ENCODE data around the gene VKORC1.
"Not testable (repeated sequence)": the region's sequence is repeated elsewhere in the genome, so short reads cannot be mapped to it uniquely, and the experiment has no call there.

The VKORC1 gene

DNA sequence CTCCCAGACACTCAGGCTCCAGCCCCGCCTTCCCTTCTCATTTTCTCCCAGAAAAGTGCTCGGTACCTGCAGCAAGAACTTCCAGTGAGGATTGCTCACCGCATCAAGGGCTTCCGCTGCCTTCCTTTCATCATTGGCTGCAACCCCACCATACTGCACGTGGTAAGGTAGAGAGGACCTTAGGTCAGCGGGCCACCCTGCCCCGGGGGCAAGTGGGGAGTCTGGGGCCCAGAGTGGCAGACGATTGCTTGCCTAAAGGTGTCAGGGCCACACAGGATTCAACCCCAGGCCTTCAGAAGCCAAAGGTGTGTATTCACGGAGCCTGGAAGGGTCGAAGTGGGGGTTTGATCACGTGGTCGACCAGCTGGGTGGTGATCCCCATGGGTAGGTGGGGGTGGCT is 15.0 kb upstream of the VKORC1 start:
- no peak overlapping the region for H3K4me3 ChIP-seq (ENCODE audit: low read depth, low read length)
- TF ChIP-seq, protein P1, sequence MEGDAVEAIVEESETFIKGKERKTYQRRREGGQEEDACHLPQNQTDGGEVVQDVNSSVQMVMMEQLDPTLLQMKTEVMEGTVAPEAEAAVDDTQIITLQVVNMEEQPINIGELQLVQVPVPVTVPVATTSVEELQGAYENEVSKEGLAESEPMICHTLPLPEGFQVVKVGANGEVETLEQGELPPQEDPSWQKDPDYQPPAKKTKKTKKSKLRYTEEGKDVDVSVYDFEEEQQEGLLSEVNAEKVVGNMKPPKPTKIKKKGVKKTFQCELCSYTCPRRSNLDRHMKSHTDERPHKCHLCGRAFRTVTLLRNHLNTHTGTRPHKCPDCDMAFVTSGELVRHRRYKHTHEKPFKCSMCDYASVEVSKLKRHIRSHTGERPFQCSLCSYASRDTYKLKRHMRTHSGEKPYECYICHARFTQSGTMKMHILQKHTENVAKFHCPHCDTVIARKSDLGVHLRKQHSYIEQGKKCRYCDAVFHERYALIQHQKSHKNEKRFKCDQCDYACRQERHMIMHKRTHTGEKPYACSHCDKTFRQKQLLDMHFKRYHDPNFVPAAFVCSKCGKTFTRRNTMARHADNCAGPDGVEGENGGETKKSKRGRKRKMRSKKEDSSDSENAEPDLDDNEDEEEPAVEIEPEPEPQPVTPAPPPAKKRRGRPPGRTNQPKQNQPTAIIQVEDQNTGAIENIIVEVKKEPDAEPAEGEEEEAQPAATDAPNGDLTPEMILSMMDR (IDR thresholded peaks at IDR 0.05; ENCODE audit: control insufficient read depth, extremely low read depth, insufficient read depth), result no peak

GRCh38 chr16:31108794-31109558 is 14.4 kb upstream of the VKORC1 start:
- TF ChIP-seq, protein P1 (IDR thresholded peaks at IDR 0.05; ENCODE audit: control insufficient read depth, extremely low read depth, insufficient read depth), result no peak
- no peak for DNase-seq (ENCODE audit: low read depth)
- H3K4me3 ChIP-seq (ENCODE audit: low read depth, low read length), result peak overlapping the region; percentile 95

More for the DNA sequence above, 15.0 kb upstream of the VKORC1 start:
- DNase-seq (ENCODE audit: low read depth), result no peak

DNA sequence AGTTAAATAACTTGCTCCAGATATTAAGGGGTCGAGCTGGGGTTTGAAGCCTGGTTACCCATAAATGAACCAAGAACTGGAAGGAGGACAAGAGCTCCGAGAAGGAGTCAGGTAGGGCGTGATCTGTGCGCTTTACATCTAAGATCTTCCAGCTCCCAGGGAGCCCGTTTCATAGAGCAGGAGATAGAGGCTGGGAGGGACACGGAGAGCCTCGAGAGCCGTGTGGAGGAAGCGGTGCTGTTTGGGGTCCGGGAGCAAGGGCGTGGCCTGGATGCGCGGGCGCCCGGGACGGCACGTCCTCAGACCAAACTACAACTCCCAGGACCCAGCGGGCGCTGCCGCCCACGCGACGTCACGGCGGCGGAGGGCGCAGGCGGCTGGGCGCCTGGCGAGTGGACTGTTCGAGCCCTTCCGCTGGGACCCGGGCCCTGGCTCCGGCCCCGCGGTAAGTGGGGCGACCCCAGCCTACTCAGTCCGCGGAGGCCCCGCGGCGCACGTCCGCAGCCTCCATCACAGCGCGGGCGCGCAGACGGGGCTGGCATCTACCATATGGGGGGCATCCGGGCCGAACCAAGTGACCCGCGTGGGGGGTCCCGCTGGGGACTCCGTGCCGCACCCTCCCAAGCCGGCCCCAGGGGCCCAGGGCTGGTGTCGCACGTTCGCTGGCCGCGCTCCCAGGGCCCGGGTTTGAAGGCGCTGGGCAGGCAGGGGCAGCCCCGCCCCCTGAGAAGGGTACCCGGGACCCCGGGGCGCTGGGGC is 13.6 kb upstream of the VKORC1 start, which contains the start of gene BCKDK:
Gene BCKDK, plus strand, starts transcription at position 352 of the 759 bp plus-strand sequence. CDS start 838 bp downstream, outside the sequence.
- DNase-seq (ENCODE audit: low read depth), result no peak
- peak within 1 kb of the TSS; percentile 95 for H3K4me3 ChIP-seq (ENCODE audit: low read depth, low read length)
- TF ChIP-seq, protein P1 (IDR thresholded peaks at IDR 0.05; ENCODE audit: control insufficient read depth, extremely low read depth, insufficient read depth), result no peak

DNA sequence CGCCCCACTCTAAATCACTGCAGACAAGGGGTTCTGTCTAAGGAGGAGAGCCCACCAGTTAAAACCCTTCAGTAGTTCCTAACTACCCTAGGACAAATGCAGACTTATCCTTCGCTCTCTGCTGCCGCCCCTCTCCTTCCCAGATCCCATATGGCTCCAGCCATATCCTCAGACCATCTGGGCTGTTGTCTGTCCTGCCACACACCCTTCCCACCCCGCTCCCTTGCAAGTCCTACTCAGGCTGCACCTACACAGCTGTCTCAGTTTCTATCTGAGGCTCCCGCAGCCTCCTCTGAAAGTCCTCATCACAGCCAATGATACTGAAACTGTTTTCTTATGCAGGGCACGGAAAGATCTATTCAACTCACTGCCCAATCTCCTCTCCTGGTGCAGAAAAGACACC is 12.9 kb upstream of the VKORC1 start:
- DNase-seq (ENCODE audit: low read depth), result no peak
- TF ChIP-seq, protein P1 (IDR thresholded peaks at IDR 0.05; ENCODE audit: control insufficient read depth, extremely low read depth, insufficient read depth), result no peak
- no peak overlapping the region; the same call in 1 of the 2 replicates for H3K4me3 ChIP-seq (ENCODE audit: low read depth, low read length)

- TF ChIP-seq, protein P1 (IDR thresholded peaks at IDR 0.05; ENCODE audit: control insufficient read depth, extremely low read depth, insufficient read depth), result no peak
- no peak overlapping the region for H3K4me3 ChIP-seq (ENCODE audit: low read depth, low read length)
- DNase-seq (ENCODE audit: low read depth), result no peak
Observed at GRCh38 chr16:31106509-31107464, 12.2 kb upstream of the VKORC1 start.

- DNase-seq (ENCODE audit: low read depth), result no peak
- TF ChIP-seq, protein P1 (IDR thresholded peaks at IDR 0.05; ENCODE audit: control insufficient read depth, extremely low read depth, insufficient read depth), result peak; percentile 76
- H3K4me3 ChIP-seq (ENCODE audit: low read depth, low read length), result no peak overlapping the region
Observed at GRCh38 chr16:31105677-31106213, 11.1 kb upstream of the VKORC1 start.

GRCh38 chr16:31100876-31101641 is 6.5 kb upstream of the VKORC1 start:
- not testable (repeated sequence) for H3K4me3 ChIP-seq (ENCODE audit: low read depth, low read length); DNase-seq (ENCODE audit: low read depth)
